Stimulated activated naive CD8-positive, alpha-beta T cell treated with anti-CD3 and anti-CD28 coated beads, Interleukin-15, Interleukin-2, amounts not matched to agents 100 ng/mL and 50 ng/mL, for 24 hours (primary cell): ENCODE results near the gene PKN2.

Source experiments
- H3K27ac Mint-ChIP-seq: one replicate; pipeline ENCODE4 v1.8.0; 2021; ENCODE audit warnings: mild to moderate bottlenecking, mixed read lengths
- H3K27me3 Mint-ChIP-seq: one replicate; pipeline ENCODE4 v1.8.0; 2021; ENCODE audit warnings: mixed read lengths
- H3K36me3 Mint-ChIP-seq: one replicate; pipeline ENCODE4 v1.8.0; 2021; ENCODE audit warnings: low read depth, mixed read lengths
- H3K4me1 Mint-ChIP-seq: one replicate; pipeline ENCODE4 v1.8.0; 2021; ENCODE audit warnings: low read depth, mixed read lengths
- H3K4me3 Mint-ChIP-seq: one replicate; pipeline ENCODE4 v1.8.0; 2021; ENCODE audit warnings: mild to moderate bottlenecking, mixed read lengths
- H3K9me3 Mint-ChIP-seq: one replicate; pipeline ENCODE4 v1.8.0; 2021; ENCODE audit warnings: mixed read lengths

The PKN2 gene

GRCh38 chr1:88661188-88661587, 22.9 kb upstream of the PKN2 start:
- no peaks in the 10 kb centered on the region for H3K36me3 Mint-ChIP-seq
- H3K27ac Mint-ChIP-seq = peak overlapping the region; percentile 13
- no peaks in the 10 kb centered on the region for H3K27me3 Mint-ChIP-seq
- no peaks in the 10 kb centered on the region for H3K9me3 Mint-ChIP-seq
- H3K4me1 Mint-ChIP-seq = peaks cover 25% of the 10 kb centered on the region
- peak overlapping the region; percentile 59 for H3K4me3 Mint-ChIP-seq

- Mint-ChIP-seq H3K4me1 (peaks cover 25% of the 10 kb centered on the region), H3K27me3 (no peaks in the 10 kb centered on the region), H3K36me3 (no peaks in the 10 kb centered on the region), H3K27ac (no peak overlapping the region), H3K4me3 (no peak overlapping the region), H3K9me3 (no peaks in the 10 kb centered on the region)
These were observed 21.9 kb upstream of the PKN2 start for GRCh38 chr1:88661951-88662699.

GRCh38 chr1:88662723-88663122, 21.4 kb upstream of the PKN2 start:
- H3K9me3 Mint-ChIP-seq = no peaks in the 10 kb centered on the region
- no peak overlapping the region for H3K27ac Mint-ChIP-seq
- H3K4me1 Mint-ChIP-seq = peaks cover 25% of the 10 kb centered on the region
- H3K4me3 Mint-ChIP-seq = no peak overlapping the region
- H3K27me3 Mint-ChIP-seq = no peaks in the 10 kb centered on the region
- no peaks in the 10 kb centered on the region for H3K36me3 Mint-ChIP-seq

GRCh38 chr1:88668405-88668804, 15.7 kb upstream of the PKN2 start:
- no peak overlapping the region for H3K4me3 Mint-ChIP-seq

GRCh38 chr1:88670462-88670861, 13.6 kb upstream of the PKN2 start:
- H3K27ac Mint-ChIP-seq = no peak overlapping the region
- peaks cover 5% of the 10 kb centered on the region for H3K27me3 Mint-ChIP-seq
- H3K9me3 Mint-ChIP-seq = no peaks in the 10 kb centered on the region
- no peaks in the 10 kb centered on the region for H3K36me3 Mint-ChIP-seq
- H3K4me3 Mint-ChIP-seq = no peak overlapping the region
- H3K4me1 Mint-ChIP-seq = no peaks in the 10 kb centered on the region

More at GRCh38 chr1:88668405-88668804, 15.7 kb upstream of the PKN2 start:
- Mint-ChIP-seq H3K9me3 (no peaks in the 10 kb centered on the region), H3K27ac (no peak overlapping the region), H3K4me1 (no peaks in the 10 kb centered on the region), H3K36me3 (no peaks in the 10 kb centered on the region), H3K27me3 (peaks cover 5% of the 10 kb centered on the region)

DNA sequence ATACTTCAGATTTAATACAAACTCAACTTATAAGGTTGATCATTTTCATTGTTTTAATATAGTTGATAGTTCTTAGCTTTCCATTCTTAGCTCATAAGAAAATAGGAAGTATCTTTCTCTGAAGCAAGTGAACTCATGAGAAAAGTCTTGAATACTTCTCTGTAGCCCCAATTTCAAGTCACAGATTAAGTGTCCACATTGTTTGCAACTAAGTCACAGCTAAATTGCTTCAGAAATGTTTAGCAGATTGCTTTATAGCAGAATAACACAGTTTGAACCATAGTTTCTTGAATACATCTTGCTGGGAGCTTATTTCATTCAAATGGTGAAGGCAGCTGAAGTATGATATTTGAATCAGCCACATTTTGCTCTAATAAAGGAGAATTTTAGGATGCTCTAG, 10.6 kb upstream of the PKN2 start:
- Mint-ChIP-seq H3K9me3 (no peaks in the 10 kb centered on the region), H3K4me3 (no peak overlapping the region)

DNA sequence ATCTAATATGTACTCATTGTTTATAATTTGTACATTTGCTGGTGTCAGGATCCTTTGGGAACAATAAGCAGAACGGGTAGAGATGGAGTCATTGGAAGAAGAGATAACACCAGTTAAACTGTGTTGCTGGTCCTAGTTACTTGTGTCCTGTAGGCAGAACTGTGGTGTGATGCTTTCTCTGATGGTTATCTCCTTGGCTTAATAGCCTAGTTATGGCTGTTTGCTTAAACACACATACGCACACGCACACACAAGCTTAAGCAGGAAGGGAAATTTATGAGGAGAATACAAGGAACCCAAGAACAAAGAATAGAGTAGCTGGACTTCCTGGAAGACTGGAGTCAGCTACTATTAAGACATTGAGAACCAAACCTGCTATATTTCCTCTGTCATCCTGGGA, 5.7 kb upstream of the PKN2 start:
- H3K4me3 Mint-ChIP-seq = no peak overlapping the region
- no peaks in the 10 kb centered on the region for H3K9me3 Mint-ChIP-seq
- H3K4me1 Mint-ChIP-seq = peaks cover 11% of the 10 kb centered on the region
- H3K36me3 Mint-ChIP-seq = no peaks in the 10 kb centered on the region
- H3K27me3 Mint-ChIP-seq = no peaks in the 10 kb centered on the region
- no peak overlapping the region for H3K27ac Mint-ChIP-seq

More for the DNA sequence above, 10.6 kb upstream of the PKN2 start:
- Mint-ChIP-seq H3K36me3 (no peaks in the 10 kb centered on the region), H3K4me1 (no peaks in the 10 kb centered on the region), H3K27me3 (peaks cover 3% of the 10 kb centered on the region), H3K27ac (no peak overlapping the region)

DNA sequence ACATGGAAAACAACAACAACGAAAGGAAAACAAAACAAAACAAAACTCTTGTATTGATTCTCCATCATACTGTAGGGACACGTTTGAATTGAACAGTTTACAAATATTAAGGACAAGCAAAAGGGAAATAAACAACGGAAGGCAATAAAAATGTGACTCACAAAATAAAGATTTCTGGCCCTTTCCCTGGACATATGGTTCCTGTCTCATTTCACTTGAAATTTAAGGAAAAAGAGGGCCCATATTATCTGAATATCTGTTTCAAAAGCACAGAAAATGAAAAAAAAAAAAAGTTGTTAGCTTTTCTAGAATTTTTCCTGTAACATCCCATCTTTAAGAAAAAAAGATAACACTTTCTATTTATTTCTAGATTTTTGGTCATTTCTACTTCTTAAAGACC, 3.6 kb upstream of the PKN2 start:
- Mint-ChIP-seq H3K9me3 (no peaks in the 10 kb centered on the region), H3K27me3 (no peaks in the 10 kb centered on the region), H3K4me3 (no peak overlapping the region), H3K4me1 (peaks cover 17% of the 10 kb centered on the region), H3K27ac (no peak overlapping the region), H3K36me3 (no peaks in the 10 kb centered on the region)

- no peak overlapping the region for H3K4me3 Mint-ChIP-seq
- no peaks in the 10 kb centered on the region for H3K9me3 Mint-ChIP-seq
- no peaks in the 10 kb centered on the region for H3K27me3 Mint-ChIP-seq
- no peak overlapping the region for H3K27ac Mint-ChIP-seq
- H3K4me1 Mint-ChIP-seq = peaks cover 20% of the 10 kb centered on the region
- no peaks in the 10 kb centered on the region for H3K36me3 Mint-ChIP-seq
These were observed 3.0 kb upstream of the PKN2 start for GRCh38 chr1:88680911-88681622.

GRCh38 chr1:88684482-88685258, 597 bp downstream of the PKN2 start:
- H3K27ac Mint-ChIP-seq = peak overlapping the region; percentile 98
- H3K27me3 Mint-ChIP-seq = no peaks in the 10 kb centered on the region
- peaks cover 5% of the 10 kb centered on the region for H3K36me3 Mint-ChIP-seq
- peak overlapping the region; percentile 90 for H3K4me3 Mint-ChIP-seq
- peaks cover 46% of the 10 kb centered on the region for H3K4me1 Mint-ChIP-seq
- H3K9me3 Mint-ChIP-seq = no peaks in the 10 kb centered on the region

- H3K27ac Mint-ChIP-seq = peak overlapping the region; percentile 83
- H3K36me3 Mint-ChIP-seq = peaks cover 5% of the 10 kb centered on the region
- no peaks in the 10 kb centered on the region for H3K27me3 Mint-ChIP-seq
- H3K9me3 Mint-ChIP-seq = no peaks in the 10 kb centered on the region
- peaks cover 46% of the 10 kb centered on the region for H3K4me1 Mint-ChIP-seq
- peak overlapping the region; percentile 90 for H3K4me3 Mint-ChIP-seq
These were observed 1.2 kb downstream of the PKN2 start for GRCh38 chr1:88685259-88685620.

GRCh38 chr1:88691540-88691939, 7.5 kb downstream of the PKN2 start:
- Mint-ChIP-seq H3K27me3 (no peaks in the 10 kb centered on the region), H3K36me3 (peaks cover 34% of the 10 kb centered on the region), H3K4me3 (no peak overlapping the region), H3K27ac (no peak overlapping the region), H3K9me3 (no peaks in the 10 kb centered on the region), H3K4me1 (peaks cover 57% of the 10 kb centered on the region)

DNA sequence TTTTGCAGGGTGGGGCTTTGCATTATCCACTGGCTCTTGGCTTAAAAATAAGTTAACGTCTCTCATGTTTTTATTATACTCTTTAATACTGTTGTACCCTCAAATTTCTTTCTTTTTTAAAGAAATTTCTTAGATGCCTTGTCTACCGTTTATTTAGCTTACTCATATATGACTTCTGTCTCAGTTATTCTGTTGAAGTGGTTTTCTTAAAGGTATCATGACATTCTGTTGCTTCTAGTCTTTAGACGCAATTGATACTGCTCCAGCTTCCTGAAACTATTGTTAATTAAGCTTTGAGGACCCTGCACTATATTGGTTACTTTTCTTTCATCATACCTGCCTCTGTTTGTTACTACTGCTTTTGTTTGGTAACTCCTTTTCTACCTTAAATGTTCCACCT, 11.7 kb downstream of the PKN2 start:
- Mint-ChIP-seq H3K27me3 (no peaks in the 10 kb centered on the region), H3K27ac (no peak overlapping the region), H3K4me1 (peaks cover 60% of the 10 kb centered on the region)

DNA sequence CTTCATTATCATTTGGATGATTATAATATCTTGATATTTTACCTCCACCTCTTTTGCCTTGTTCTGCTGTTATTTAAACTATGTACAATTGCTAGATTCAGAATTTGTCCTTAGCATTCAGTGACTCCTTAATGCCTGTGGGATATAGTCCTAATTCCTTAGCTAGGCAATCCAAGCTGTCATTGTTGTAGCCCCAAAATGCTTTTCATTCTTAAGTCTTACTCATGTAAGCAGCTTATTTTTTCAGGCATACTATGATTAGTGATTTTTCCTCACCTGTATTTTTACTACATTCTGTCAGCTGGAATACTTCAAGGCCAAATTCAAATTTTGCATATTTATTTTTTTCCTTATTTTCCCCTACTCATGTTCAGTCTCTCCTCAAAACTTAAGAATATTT, 13.4 kb downstream of the PKN2 start:
- Mint-ChIP-seq H3K4me3 (no peak overlapping the region), H3K9me3 (no peaks in the 10 kb centered on the region), H3K36me3 (peaks cover 27% of the 10 kb centered on the region), H3K4me1 (peaks cover 60% of the 10 kb centered on the region), H3K27ac (no peak overlapping the region), H3K27me3 (no peaks in the 10 kb centered on the region)

More for the DNA sequence above, 11.7 kb downstream of the PKN2 start:
- Mint-ChIP-seq H3K36me3 (peaks cover 37% of the 10 kb centered on the region), H3K9me3 (no peaks in the 10 kb centered on the region), H3K4me3 (no peak overlapping the region)

DNA sequence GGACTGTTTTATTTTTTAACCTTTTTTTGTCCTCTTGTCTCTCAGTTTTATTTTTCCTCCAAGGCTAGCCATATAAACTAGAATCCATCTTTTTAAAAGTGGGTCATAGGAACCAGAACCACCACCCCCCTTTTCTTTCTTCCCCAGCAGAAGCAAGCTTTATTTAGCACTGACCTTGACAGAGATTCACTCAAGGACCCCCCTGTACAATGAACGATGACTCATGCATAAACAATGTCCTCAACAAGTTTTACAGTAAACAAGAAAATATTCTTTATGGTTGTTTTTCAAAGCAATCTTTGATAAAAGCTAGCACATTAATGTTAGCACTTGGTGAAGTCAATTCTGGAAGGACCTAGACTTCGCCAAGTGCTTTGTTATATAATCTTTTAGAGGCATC, 14.1 kb downstream of the PKN2 start:
- Mint-ChIP-seq H3K4me1 (peaks cover 61% of the 10 kb centered on the region), H3K4me3 (no peak overlapping the region), H3K36me3 (peaks cover 25% of the 10 kb centered on the region), H3K9me3 (no peaks in the 10 kb centered on the region), H3K27me3 (no peaks in the 10 kb centered on the region), H3K27ac (no peak overlapping the region)
